NCI-H1436 (cell line): ENCODE measurements around the gene ZNF549.
A peak's percentile ranks its signal among the peaks of the same experiment; 100 is the strongest.

ENCODE experiments used
- DNase-seq: peaks from one replicate; lab custom pipeline; 2025; lab: John Stamatoyannopoulos, UW

Gene ZNF549

GRCh38 chr19:57566396-57567265, 39.5 kb downstream of the ZNF549 start:
- peak; percentile 23 for DNase-seq

- DNase-seq: no peak
Measured at GRCh38 chr19:57570707-57571106, 43.6 kb downstream of the ZNF549 start.

GRCh38 chr19:57572415-57572947, 45.3 kb downstream of the ZNF549 start:
- DNase-seq: no peak

- DNase-seq: no peak
Measured at GRCh38 chr19:57576661-57577060, 49.5 kb downstream of the ZNF549 start.

GRCh38 chr19:57578487-57579205, 51.5 kb downstream of the ZNF549 start, which contains the start of gene ZNF416:
Gene ZNF416 (minus strand): TSS chr19:57578911. CDS start chr19:57578704, 207 bp downstream.
- DNase-seq: peak; percentile 99

- DNase-seq: no peak
Measured at GRCh38 chr19:57583104-57583520, 56.0 kb downstream of the ZNF549 start.

GRCh38 chr19:57583521-57584416, 56.6 kb downstream of the ZNF549 start, which contains the start of gene ZIK1:
Gene ZIK1 (plus strand): TSS chr19:57584145. CDS start chr19:57584357, 212 bp downstream.
- peak; percentile 94 for DNase-seq

GRCh38 chr19:57587529-57587928, 60.4 kb downstream of the ZNF549 start:
- DNase-seq: no peak

- DNase-seq: no peak
Measured at GRCh38 chr19:57599377-57599760, 72.2 kb downstream of the ZNF549 start.

GRCh38 chr19:57599761-57600383, 72.7 kb downstream of the ZNF549 start, which contains the start of gene ZNF530:
Gene ZNF530 (plus strand): TSS chr19:57599885. CDS start chr19:57604346, 4,461 bp downstream.
- peak; percentile 95 for DNase-seq

- DNase-seq: no peak
Measured at GRCh38 chr19:57606931-57607330, 79.8 kb downstream of the ZNF549 start.
